ENCODE results near the gene TRIM22.

The TRIM22 gene

GRCh38 chr11:5753943-5754342 lies 64.4 kb downstream of the TRIM22 start, which contains the start of gene OR52N4:
TSS of gene OR52N4 (plus strand) at chr11:5754243. CDS start at chr11:5754741, 498 bp downstream.
- no peaks in the 10 kb centered on the region for H3K27me3 ChIP-seq (ENCODE audit: low read depth, low read length)
- H3K27ac ChIP-seq (ENCODE audit: low read length), result no peak within 1 kb of the TSS
- H3K9me3 ChIP-seq (ENCODE audit: control insufficient read depth in 1 of 2, low read length in 2 of 2), result no peaks in the 10 kb centered on the region
- no peak within 1 kb of the TSS for H3K4me3 ChIP-seq (ENCODE audit: low read depth in 1 of 2, low read length in 2 of 2)
- no peaks in the 10 kb centered on the region for H3K36me3 ChIP-seq (ENCODE audit: control insufficient read depth in 1 of 2, insufficient read depth in 2 of 2, low read length in 2 of 2)
- H3K4me1 ChIP-seq (ENCODE audit: control insufficient read depth in 1 of 2, insufficient read depth in 2 of 2, low read length in 2 of 2), result no peaks in the 10 kb centered on the region

All from muscle layer of duodenum (tissue), 2 donors.